NT2/D1 (cell line): ENCODE data around the gene ARHGEF16.

Source experiments
- YY1 ChIP-seq: IDR thresholded peaks from 2 replicates; pipeline ENCODE4 v1.6.1; 2011; ENCODE audit not compliant: insufficient read length, insufficient read depth
- ZNF274 ChIP-seq: IDR thresholded peaks from 2 replicates; pipeline ENCODE4 v1.6.1; 2011; ENCODE audit warnings: mild to moderate bottlenecking, low read depth, low read length

DNA sequence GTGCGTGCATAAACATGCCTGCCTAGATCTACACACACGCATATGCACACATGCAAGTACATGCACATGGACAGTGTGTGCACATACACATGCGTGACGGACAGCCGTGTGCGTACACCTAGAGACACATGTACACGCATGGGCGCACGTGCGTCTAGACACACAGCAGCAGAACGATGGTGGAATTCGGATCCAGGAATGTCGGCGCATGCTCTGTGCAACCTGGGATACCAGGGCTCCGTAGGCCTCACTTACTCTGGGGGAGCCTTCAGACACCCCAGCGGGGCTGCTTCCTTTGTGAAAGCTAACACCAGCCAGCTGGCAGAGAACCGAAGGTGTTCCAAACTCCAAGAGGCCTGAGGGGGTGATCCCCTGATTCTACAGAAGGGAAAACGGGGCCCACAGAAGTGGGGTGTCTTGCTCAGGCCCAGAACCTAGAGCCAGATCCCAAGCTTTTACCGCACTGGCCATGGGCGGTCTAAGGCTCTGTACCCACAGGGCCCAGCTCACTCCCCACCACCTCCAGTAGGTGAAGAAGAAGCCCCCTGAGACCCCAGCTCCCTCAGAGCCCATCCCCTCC is 27.4 kb upstream of the ARHGEF16 start:
- TF ChIP-seq ZNF274 = no peak
- no peak for TF ChIP-seq YY1
